PC-3 (cell line): ENCODE results near the gene CHD5. TPM values are rescaled to one million over a fixed set of nuclear protein-coding genes. Genes with fewer than 3 reads are reported as not detected.

Source experiments
- ATAC-seq: fragments of 200-7000 bp; cut with Tn5 transposase; 2 replicates; pipeline ENCODE4 v1.9.1; 2020; ENCODE audit warnings: mild to moderate bottlenecking, moderate library complexity
- BruUV-seq: library from RNA; stranded (reverse); fragments of 400-500 nt; replicated peaks from 2 replicates; lab custom pipeline; 2021; lab: Mats Ljungman, UMichigan
- CTCF ChIA-PET: fragments of 300-600 bp; sonication (Branson Sonifier 250); formaldehyde crosslinking; loops from one replicate; lab custom pipeline; 2022; ENCODE audit warnings: antibody characterized with exemption; lab: Charles Lee
- POLR2A ChIA-PET: fragments of 300-600 bp; sonication (Branson Sonifier 250); formaldehyde crosslinking; loops from one replicate; lab custom pipeline; 2022; ENCODE audit warnings: antibody characterized with exemption; ENCODE audit not compliant: unreplicated experiment; lab: Charles Lee
- DNase-seq: peaks from one replicate; pipeline ENCODE4 v3.0.0-alpha.2; 2015
- H2AFZ ChIP-seq: fragments of 300-600 bp; sonication (generic); 2 replicates; pipeline ENCODE4 v1.6.0; 2016; ENCODE audit warnings: antibody characterized with exemption, low read length
- H3F3A ChIP-seq: fragments of 300-600 bp; sonication (generic); one replicate; pipeline ENCODE4 v1.6.0; 2017; ENCODE audit warnings: antibody characterized with exemption, low read length, control low read depth, mild to moderate bottlenecking; ENCODE audit not compliant: unreplicated experiment
- H3K27ac ChIP-seq: fragments of 300-600 bp; sonication (generic); 2 replicates; pipeline ENCODE4 v1.5.1; 2016; ENCODE audit warnings: mild to moderate bottlenecking, low read length
- H3K27me3 ChIP-seq: fragments of 300-600 bp; sonication (generic); 2 replicates; pipeline ENCODE4 v1.6.1; 2016; ENCODE audit warnings: low read length, mixed read lengths
- H3K36me3 ChIP-seq: fragments of 300-600 bp; sonication (generic); 2 replicates; pipeline ENCODE4 v1.6.1; 2016; ENCODE audit warnings: low read depth, mixed run types, low read length, mixed read lengths
- H3K4me1 ChIP-seq: fragments of 300-600 bp; sonication (generic); 2 replicates; pipeline ENCODE4 v1.5.1; 2016; ENCODE audit warnings: low read length; ENCODE audit not compliant: insufficient read depth
- H3K4me2 ChIP-seq: fragments of 300-600 bp; sonication (generic); 2 replicates; pipeline ENCODE4 v1.6.0; 2016; ENCODE audit warnings: low read length
- H3K4me3 ChIP-seq: fragments of 300-600 bp; sonication (generic); 2 replicates; pipeline ENCODE4 v1.5.1; 2016; ENCODE audit warnings: mild to moderate bottlenecking, low read length, mixed read lengths
- H3K79me2 ChIP-seq: fragments of 300-600 bp; sonication (generic); 2 replicates; pipeline ENCODE4 v1.6.1; 2017; ENCODE audit warnings: low read length, mixed read lengths
- H3K9ac ChIP-seq: fragments of 300-600 bp; sonication (generic); 2 replicates; pipeline ENCODE4 v1.6.0; 2016; ENCODE audit warnings: mild to moderate bottlenecking, low read length
- H3K9me2 ChIP-seq: fragments of 300-600 bp; sonication (generic); replicated peaks from 2 replicates; pipeline ENCODE4 v1.6.1; 2016; ENCODE audit warnings: mixed run types, low read length, mixed read lengths
- H3K9me3 ChIP-seq: fragments of 300-600 bp; sonication (generic); 2 replicates; pipeline ENCODE4 v1.6.1; 2016; ENCODE audit warnings: low read length, mixed read lengths
- H4K20me1 ChIP-seq: fragments of 300-600 bp; sonication (generic); 2 replicates; pipeline ENCODE4 v1.6.1; 2016; ENCODE audit warnings: low read length, mixed read lengths
- CTCF ChIP-seq: fragments of 300-600 bp; sonication (generic); conservative IDR thresholded peaks from 2 replicates; pipeline ENCODE4 v1.5.1; 2017; ENCODE audit warnings: antibody characterized with exemption, low read depth, mild to moderate bottlenecking, low read length
- EZH2 ChIP-seq: fragments of 300-600 bp; sonication (generic); IDR thresholded peaks from one replicate; pipeline ENCODE4 v1.6.1; 2017; ENCODE audit warnings: antibody characterized with exemption, mild to moderate bottlenecking, low read length; ENCODE audit not compliant: unreplicated experiment
- EZH2phosphoT487 ChIP-seq: fragments of 300-600 bp; sonication (generic); IDR thresholded peaks from 2 replicates; pipeline ENCODE4 v1.6.1; 2018; ENCODE audit warnings: mild to moderate bottlenecking, antibody characterized with exemption, low read length, borderline replicate concordance
- intact Hi-C: fragments of 100-400 bp; cut with micrococcal nuclease; formaldehyde crosslinking; loops from 2 replicates; pipeline ENCODE4 v1.9.0; 2023
- total RNA-seq: library from RNA; depleted of rRNA; stranded (reverse); fragments of >200 nt; gene quantifications from 2 replicates; pipeline ENCODE4 v1.2.3, GENCODE V29; 2014

CHD5 gene
- total RNA-seq, 1 experiment from 2014 or later: 0.55 TPM

- H3K9ac ChIP-seq: no peak overlapping the region
- H3K9me2 ChIP-seq: no peaks in the 10 kb centered on the region
- POLR2A ChIA-PET: no interaction called here
- no peaks in the 10 kb centered on the region for H3F3A ChIP-seq
- ATAC-seq: no peak
- no TSS peak for BruUV-seq
- no peaks in the 10 kb centered on the region for H4K20me1 ChIP-seq
- no peaks in the 10 kb centered on the region for H3K79me2 ChIP-seq
- TF ChIP-seq EZH2phosphoT487: no peak
- TF ChIP-seq EZH2: no peak
- no peak for TF ChIP-seq CTCF
- CTCF ChIA-PET: interaction anchor here (0.6 kb wide), 1 partner anchor 108 kb away, joined by 3 read pairs; no protein-coding TSS in a partner anchor
- H3K27me3 ChIP-seq: no peaks in the 10 kb centered on the region
- no peak overlapping the region for H2AFZ ChIP-seq
- no peaks in the 10 kb centered on the region for H3K9me3 ChIP-seq
- H3K36me3 ChIP-seq: no peaks in the 10 kb centered on the region
- no peak for DNase-seq
- H3K4me2 ChIP-seq: no peak overlapping the region
- no peaks in the 10 kb centered on the region for H3K4me1 ChIP-seq
- no peak overlapping the region for H3K4me3 ChIP-seq
- H3K27ac ChIP-seq: no peak overlapping the region
- intact Hi-C loops: no loop called here
Observed at GRCh38 chr1:6130036-6130435, 50.1 kb downstream of the CHD5 start.

- Histone ChIP-seq H2AFZ (no peak overlapping the region), H3F3A (no peaks in the 10 kb centered on the region), H3K4me1 (no peaks in the 10 kb centered on the region), H3K79me2 (no peaks in the 10 kb centered on the region), H3K9me3 (no peaks in the 10 kb centered on the region), H3K9ac (no peak overlapping the region), H3K4me2 (no peak overlapping the region), H3K27ac (no peak overlapping the region), H3K9me2 (no peaks in the 10 kb centered on the region), H3K4me3 (no peak overlapping the region), H3K27me3 (no peaks in the 10 kb centered on the region), H3K36me3 (no peaks in the 10 kb centered on the region), H4K20me1 (no peaks in the 10 kb centered on the region)
- BruUV-seq: no TSS peak
- ATAC-seq (no peak), DNase-seq (no peak)
- intact Hi-C loops: no loop called here
- ChIA-PET POLR2A (no interaction called here), CTCF (no interaction called here)
- no peak for TF ChIP-seq EZH2phosphoT487
- TF ChIP-seq CTCF: no peak
- no peak for TF ChIP-seq EZH2
Observed at GRCh38 chr1:6129313-6129712, 50.8 kb downstream of the CHD5 start.

GRCh38 chr1:6128276-6129081 is 51.6 kb downstream of the CHD5 start:
- Histone ChIP-seq H3K79me2 (no peaks in the 10 kb centered on the region), H2AFZ (no peak overlapping the region), H3K36me3 (no peaks in the 10 kb centered on the region), H3K9me3 (no peaks in the 10 kb centered on the region), H3K27me3 (no peaks in the 10 kb centered on the region), H3K4me2 (no peak overlapping the region), H3K27ac (no peak overlapping the region), H3K9me2 (no peaks in the 10 kb centered on the region), H3K9ac (no peak overlapping the region), H3F3A (no peaks in the 10 kb centered on the region), H4K20me1 (no peaks in the 10 kb centered on the region), H3K4me1 (no peaks in the 10 kb centered on the region), H3K4me3 (no peak overlapping the region)
- ATAC-seq (no peak), DNase-seq (no peak)
- BruUV-seq: no TSS peak
- TF ChIP-seq EZH2: no peak
- TF ChIP-seq CTCF: no peak
- no peak for TF ChIP-seq EZH2phosphoT487
- intact Hi-C loops: no loop called here
- ChIA-PET CTCF (no interaction called here), POLR2A (no interaction called here)
